GM10266 (cell line): Measurements from ENCODE around the gene FNDC5.

Experiments used
- DNase-seq: peaks from one replicate; pipeline ENCODE4 v3.0.0; 2012; ENCODE audit errors: extremely low spot score
- CTCF ChIP-seq: IDR thresholded peaks from 2 replicates; pipeline ENCODE4 v1.5.1; 2012; ENCODE audit warnings: mild to moderate bottlenecking, low read depth; ENCODE audit not compliant: control insufficient read depth, insufficient read depth; ENCODE audit errors: missing control alignments

Gene FNDC5

GRCh38 chr1:32874860-32875752 is 4.4 kb upstream of the FNDC5 start:
- DNase-seq: no peak
- TF ChIP-seq CTCF: no peak

GRCh38 chr1:32873484-32873883 is 2.8 kb upstream of the FNDC5 start:
- no peak for DNase-seq
- TF ChIP-seq CTCF: no peak

GRCh38 chr1:32872192-32872460 is 1.4 kb upstream of the FNDC5 start:
- peak; percentile 1 for TF ChIP-seq CTCF
- DNase-seq: peak; percentile 14

- TF ChIP-seq CTCF: no peak
- DNase-seq: peak; percentile 33
Measured at GRCh38 chr1:32871364-32872191, 866 bp upstream of the FNDC5 start.

GRCh38 chr1:32869923-32870614 is 643 bp downstream of the FNDC5 start:
- TF ChIP-seq CTCF: no peak
- peak; percentile 12 for DNase-seq

- no peak for TF ChIP-seq CTCF
- DNase-seq: peak; percentile 5
Measured at GRCh38 chr1:32868806-32869455, 1.8 kb downstream of the FNDC5 start.
